Stimulated activated CD8-positive, alpha-beta memory T cell treated with anti-CD3 and anti-CD28 coated beads, Interleukin-7, amount 100 ng/mL, for 4 hours (primary cell): ENCODE data around the gene MYO3B.
"Not testable (repeated sequence)": the region's sequence is repeated elsewhere in the genome, so short reads cannot be mapped to it uniquely, and the experiment has no call there.

Source experiments
- DNase-seq, 2 donors: peaks; one replicate each; pipeline ENCODE4 v3.0.0-alpha.2; 2020; ENCODE audit warnings: low read depth in 2 of 2

The MYO3B gene

GRCh38 chr2:170423919-170424318 lies 246.0 kb downstream of the MYO3B start:
- no peak for DNase-seq

GRCh38 chr2:170425281-170425751 lies 247.4 kb downstream of the MYO3B start:
- DNase-seq: no peak

- no peak for DNase-seq
Measured at GRCh38 chr2:170428868-170429267, 250.9 kb downstream of the MYO3B start.

GRCh38 chr2:170432823-170433222 lies 254.9 kb downstream of the MYO3B start:
- no peak for DNase-seq

GRCh38 chr2:170433448-170433847 lies 255.5 kb downstream of the MYO3B start:
- no peak for DNase-seq

GRCh38 chr2:170434396-170434795 lies 256.4 kb downstream of the MYO3B start:
- DNase-seq: not testable (repeated sequence)

GRCh38 chr2:170434900-170435621 lies 257.1 kb downstream of the MYO3B start:
- DNase-seq: no peak

- no peak for DNase-seq
Measured at GRCh38 chr2:170436077-170436943, 258.4 kb downstream of the MYO3B start.

- no peak for DNase-seq
Measured at GRCh38 chr2:170446078-170446477, 268.1 kb downstream of the MYO3B start.

- no peak for DNase-seq
Measured at GRCh38 chr2:170449034-170449433, 271.1 kb downstream of the MYO3B start.

- no peak for DNase-seq
Measured at GRCh38 chr2:170454471-170455372, 276.8 kb downstream of the MYO3B start.

GRCh38 chr2:170455617-170456426 lies 277.9 kb downstream of the MYO3B start:
- no peak for DNase-seq

GRCh38 chr2:170456914-170457313 lies 279.0 kb downstream of the MYO3B start:
- no peak for DNase-seq

- DNase-seq: no peak
Measured at GRCh38 chr2:170457742-170458141, 279.8 kb downstream of the MYO3B start.

GRCh38 chr2:170461889-170462288 lies 283.9 kb downstream of the MYO3B start:
- no peak for DNase-seq

- DNase-seq: no peak
Measured at GRCh38 chr2:170462433-170463205, 284.7 kb downstream of the MYO3B start.

- DNase-seq: no peak
Measured at GRCh38 chr2:170463206-170463537, 285.2 kb downstream of the MYO3B start.

GRCh38 chr2:170464268-170464667 lies 286.3 kb downstream of the MYO3B start:
- DNase-seq: no peak

- DNase-seq: no peak
Measured at GRCh38 chr2:170465241-170465640, 287.3 kb downstream of the MYO3B start.

- no peak for DNase-seq
Measured at GRCh38 chr2:170466632-170467031, 288.7 kb downstream of the MYO3B start.
